SK-N-MC (cell line): ENCODE data around the gene HAAO.

Source experiments
- EZH2 ChIP-seq: fragments of 200-600 bp; sonication (generic); IDR thresholded peaks from one replicate; pipeline ENCODE4 v1.6.1; 2017; ENCODE audit warnings: antibody characterized with exemption
- POLR2AphosphoS5 ChIP-seq: IDR thresholded peaks from 2 replicates; pipeline ENCODE4 v1.6.1; 2012; ENCODE audit warnings: mild to moderate bottlenecking, low read depth, low read length, borderline replicate concordance

DNA sequence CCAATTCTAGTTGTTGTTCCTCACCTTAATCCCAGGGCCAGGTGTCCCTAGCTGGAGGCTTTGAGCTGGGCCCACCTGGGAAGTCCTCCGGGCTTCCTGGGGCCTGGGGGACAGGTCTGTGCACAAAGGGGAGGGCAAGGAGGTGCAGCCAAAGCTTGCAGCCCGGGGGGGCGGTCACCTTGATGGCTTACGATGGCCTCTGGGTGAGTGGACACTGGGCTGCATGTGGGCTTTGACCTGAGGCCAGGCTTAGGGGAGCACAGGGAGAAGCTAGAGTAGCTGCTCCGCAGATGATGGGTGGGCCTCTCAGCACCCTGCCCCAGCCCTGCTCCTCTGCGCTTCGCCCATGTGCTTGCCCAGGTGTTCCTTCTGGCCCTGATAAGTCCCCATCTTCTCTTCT is 41.8 kb upstream of the HAAO start:
- TF ChIP-seq EZH2 (no peak), POLR2AphosphoS5 (no peak)
